ENCODE results near the gene KTN1.

DNA sequence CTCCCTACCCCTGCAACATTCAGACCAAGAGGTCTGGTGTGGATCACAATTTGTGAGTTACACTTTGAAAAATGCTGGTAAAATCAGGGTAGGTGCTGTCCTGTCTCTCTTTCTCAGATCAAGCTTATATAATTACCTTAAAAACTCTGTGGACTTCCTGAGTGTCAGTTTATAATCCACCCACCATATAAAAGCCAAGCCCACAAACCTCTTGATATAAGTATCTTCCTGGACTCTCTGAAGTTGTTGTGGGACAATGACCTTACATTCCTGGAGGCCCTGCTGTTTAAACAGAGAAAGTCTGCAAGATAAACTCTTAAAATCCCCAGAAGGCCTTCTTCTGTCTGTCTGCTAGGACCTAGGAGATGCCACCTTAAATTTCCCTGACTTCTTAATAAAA lies 11.4 kb upstream of the KTN1 start:
- TF ChIP-seq, protein P1, sequence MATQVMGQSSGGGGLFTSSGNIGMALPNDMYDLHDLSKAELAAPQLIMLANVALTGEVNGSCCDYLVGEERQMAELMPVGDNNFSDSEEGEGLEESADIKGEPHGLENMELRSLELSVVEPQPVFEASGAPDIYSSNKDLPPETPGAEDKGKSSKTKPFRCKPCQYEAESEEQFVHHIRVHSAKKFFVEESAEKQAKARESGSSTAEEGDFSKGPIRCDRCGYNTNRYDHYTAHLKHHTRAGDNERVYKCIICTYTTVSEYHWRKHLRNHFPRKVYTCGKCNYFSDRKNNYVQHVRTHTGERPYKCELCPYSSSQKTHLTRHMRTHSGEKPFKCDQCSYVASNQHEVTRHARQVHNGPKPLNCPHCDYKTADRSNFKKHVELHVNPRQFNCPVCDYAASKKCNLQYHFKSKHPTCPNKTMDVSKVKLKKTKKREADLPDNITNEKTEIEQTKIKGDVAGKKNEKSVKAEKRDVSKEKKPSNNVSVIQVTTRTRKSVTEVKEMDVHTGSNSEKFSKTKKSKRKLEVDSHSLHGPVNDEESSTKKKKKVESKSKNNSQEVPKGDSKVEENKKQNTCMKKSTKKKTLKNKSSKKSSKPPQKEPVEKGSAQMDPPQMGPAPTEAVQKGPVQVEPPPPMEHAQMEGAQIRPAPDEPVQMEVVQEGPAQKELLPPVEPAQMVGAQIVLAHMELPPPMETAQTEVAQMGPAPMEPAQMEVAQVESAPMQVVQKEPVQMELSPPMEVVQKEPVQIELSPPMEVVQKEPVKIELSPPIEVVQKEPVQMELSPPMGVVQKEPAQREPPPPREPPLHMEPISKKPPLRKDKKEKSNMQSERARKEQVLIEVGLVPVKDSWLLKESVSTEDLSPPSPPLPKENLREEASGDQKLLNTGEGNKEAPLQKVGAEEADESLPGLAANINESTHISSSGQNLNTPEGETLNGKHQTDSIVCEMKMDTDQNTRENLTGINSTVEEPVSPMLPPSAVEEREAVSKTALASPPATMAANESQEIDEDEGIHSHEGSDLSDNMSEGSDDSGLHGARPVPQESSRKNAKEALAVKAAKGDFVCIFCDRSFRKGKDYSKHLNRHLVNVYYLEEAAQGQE (IDR thresholded peaks at IDR 0.05; ENCODE audit: insufficient replicate concordance, low read depth): no peak
- TF ChIP-seq, protein P2, sequence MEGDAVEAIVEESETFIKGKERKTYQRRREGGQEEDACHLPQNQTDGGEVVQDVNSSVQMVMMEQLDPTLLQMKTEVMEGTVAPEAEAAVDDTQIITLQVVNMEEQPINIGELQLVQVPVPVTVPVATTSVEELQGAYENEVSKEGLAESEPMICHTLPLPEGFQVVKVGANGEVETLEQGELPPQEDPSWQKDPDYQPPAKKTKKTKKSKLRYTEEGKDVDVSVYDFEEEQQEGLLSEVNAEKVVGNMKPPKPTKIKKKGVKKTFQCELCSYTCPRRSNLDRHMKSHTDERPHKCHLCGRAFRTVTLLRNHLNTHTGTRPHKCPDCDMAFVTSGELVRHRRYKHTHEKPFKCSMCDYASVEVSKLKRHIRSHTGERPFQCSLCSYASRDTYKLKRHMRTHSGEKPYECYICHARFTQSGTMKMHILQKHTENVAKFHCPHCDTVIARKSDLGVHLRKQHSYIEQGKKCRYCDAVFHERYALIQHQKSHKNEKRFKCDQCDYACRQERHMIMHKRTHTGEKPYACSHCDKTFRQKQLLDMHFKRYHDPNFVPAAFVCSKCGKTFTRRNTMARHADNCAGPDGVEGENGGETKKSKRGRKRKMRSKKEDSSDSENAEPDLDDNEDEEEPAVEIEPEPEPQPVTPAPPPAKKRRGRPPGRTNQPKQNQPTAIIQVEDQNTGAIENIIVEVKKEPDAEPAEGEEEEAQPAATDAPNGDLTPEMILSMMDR (IDR thresholded peaks at IDR 0.05; ENCODE audit: insufficient read depth, low read length): no peak
- no peak for TF ChIP-seq POLR2AphosphoS5 (IDR thresholded peaks at IDR 0.05; ENCODE audit: low read depth)
